ENCODE results near the gene ANAPC2. TPM values are rescaled to one million over a fixed set of nuclear protein-coding genes. Genes with fewer than 3 reads are reported as not detected.

ANAPC2 gene
- total and polyA plus RNA-seq, 8 donors, result 22.2 to 122 (median 34.7) TPM

DNA sequence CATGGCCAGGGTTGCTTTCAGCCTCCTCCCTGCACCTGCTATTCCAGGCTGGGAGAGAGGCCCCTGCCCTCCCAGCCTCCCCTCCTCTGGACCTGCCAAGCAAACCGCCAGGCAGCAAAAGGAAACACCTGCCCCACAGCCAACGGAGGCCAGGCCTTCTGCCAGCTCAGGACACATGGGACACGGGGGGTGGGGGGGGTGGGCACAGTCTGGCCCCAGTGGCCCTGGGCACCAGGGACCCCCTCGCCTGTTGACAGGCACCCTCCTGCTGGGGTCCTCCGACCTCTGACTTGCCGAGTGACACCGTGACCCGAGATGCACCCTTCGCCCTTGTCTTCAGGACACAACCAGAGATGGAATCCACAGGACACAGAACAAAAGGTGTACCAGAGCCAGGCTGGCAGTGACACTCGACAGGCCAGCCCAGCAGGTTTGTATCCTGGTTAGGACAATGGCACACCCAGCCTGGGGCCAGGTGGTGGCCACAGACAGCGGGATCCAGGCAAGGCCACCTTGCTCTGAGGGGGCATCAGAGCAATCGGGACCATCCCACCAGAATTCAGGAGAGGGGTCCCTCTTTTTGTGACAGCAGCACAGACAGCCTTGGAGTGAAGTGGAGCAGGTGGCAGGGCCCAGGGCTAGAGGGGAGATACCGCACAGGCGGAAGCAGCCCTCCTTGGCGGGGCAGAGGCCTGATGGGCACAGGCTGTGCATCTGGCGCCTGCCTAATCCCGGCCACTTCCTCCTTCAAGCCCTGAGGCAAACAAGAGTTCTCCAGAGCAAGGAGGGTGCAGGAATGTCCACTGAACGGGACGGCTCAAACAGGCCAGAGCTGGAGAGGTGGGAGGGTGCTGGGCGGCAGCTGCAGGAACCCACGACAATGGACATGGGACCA lies 15.2 kb downstream of the ANAPC2 start:
- Histone ChIP-seq H3K4me1 (peaks cover 6 to 11% (median 7%) of the 10 kb centered on the region in 3 donors), H3K27ac (no peak overlapping the region), H3K36me3 (no peaks in the 10 kb centered on the region), H3K4me3 (no peak overlapping the region), H3K9me3 (no peaks in the 10 kb centered on the region), H3K27me3 (no peaks in the 10 kb centered on the region)
- TF ChIP-seq CTCF (IDR thresholded peaks at IDR 0.05), result no peak
- ATAC-seq (no peak), FAIRE-seq (no peak), DNase-seq (no peak)
- WGBS, 2 donors, result 62 to 65% methylated on average over 21 of the region's 21 CpGs
- intact Hi-C loops (cut with DNase I), result no loop called here

- H3K4me3 ChIP-seq, result no peak overlapping the region
- no peaks in the 10 kb centered on the region for H3K9me3 ChIP-seq
- H3K27me3 ChIP-seq, result no peaks in the 10 kb centered on the region
- peaks cover 6 to 14% (median 13%) of the 10 kb centered on the region in 3 donors for H3K4me1 ChIP-seq
- 87 to 88% methylated on average over 22 of the region's 22 CpGs for WGBS, 2 donors
- no peak overlapping the region for H3K27ac ChIP-seq
- intact Hi-C loops (cut with DNase I), result no loop called here
- no peak for FAIRE-seq
- TF ChIP-seq CTCF (IDR thresholded peaks at IDR 0.05), result no peak
- no peaks in the 10 kb centered on the region for H3K36me3 ChIP-seq
- no peak for ATAC-seq
- no peak for DNase-seq
Observed at GRCh38 chr9:137171149-137171900, 17.0 kb downstream of the ANAPC2 start.

- no peak for ATAC-seq
- 75 to 78% methylated on average over 14 of the region's 14 CpGs for WGBS, 2 donors
- Histone ChIP-seq H3K4me3 (no peak overlapping the region), H3K9me3 (no peaks in the 10 kb centered on the region), H3K27ac (no peak overlapping the region), H3K4me1 (peaks cover 6 to 14% (median 13%) of the 10 kb centered on the region in 3 donors), H3K36me3 (no peaks in the 10 kb centered on the region), H3K27me3 (no peaks in the 10 kb centered on the region)
- FAIRE-seq, result no peak
- TF ChIP-seq CTCF (IDR thresholded peaks at IDR 0.05), result no peak
- intact Hi-C loops (cut with DNase I), result no loop called here
- no peak for DNase-seq
Observed at GRCh38 chr9:137170486-137171148, 17.7 kb downstream of the ANAPC2 start.

- Histone ChIP-seq H3K9me3 (no peaks in the 10 kb centered on the region), H3K27me3 (no peaks in the 10 kb centered on the region), H3K4me1 (peaks cover 6 to 14% (median 13%) of the 10 kb centered on the region in 3 donors), H3K36me3 (no peaks in the 10 kb centered on the region), H3K4me3 (peak within 1 kb of the TSS; percentile 6 to 47 (median 31)), H3K27ac (no peak within 1 kb of the TSS)
- no peak for TF ChIP-seq CTCF (IDR thresholded peaks at IDR 0.05)
- intact Hi-C loops (cut with DNase I), result no loop called here
- DNase-seq (no peak), FAIRE-seq (no peak), ATAC-seq (peak in 3 of 4 donors; percentile 9 to 15 (median 12))
- 12 to 18% methylated on average over 26 to 41 of the region's 41 CpGs for WGBS, 2 donors
Observed at GRCh38 chr9:137169896-137170358, 18.4 kb downstream of the ANAPC2 start, which contains the start of gene LRRC26. TSS of gene LRRC26 (minus strand) at chr9:137170051. CDS start at chr9:137169943, 108 bp downstream.

Measured in pancreas (tissue), 10 donors.